Thoracic aorta endothelial cell (primary cell): Measurements from ENCODE around the gene KRTAP19-7. TPM values are rescaled to one million over a fixed set of nuclear protein-coding genes. Genes with fewer than 3 reads are reported as not detected.

ENCODE experiments used
- small RNA-seq: library from RNA; depleted of rRNA; stranded (forward); fragments of <200 nt; gene quantifications from one replicate; pipeline ENCODE3, GENCODE V24; 2012
- total RNA-seq: library from RNA; depleted of rRNA; stranded (reverse); fragments of >200 nt; gene quantifications from 2 replicates; pipeline ENCODE4 v1.2.3, GENCODE V29; 2012

The KRTAP19-7 gene
- not detected in 2 replicates for total RNA-seq

DNA sequence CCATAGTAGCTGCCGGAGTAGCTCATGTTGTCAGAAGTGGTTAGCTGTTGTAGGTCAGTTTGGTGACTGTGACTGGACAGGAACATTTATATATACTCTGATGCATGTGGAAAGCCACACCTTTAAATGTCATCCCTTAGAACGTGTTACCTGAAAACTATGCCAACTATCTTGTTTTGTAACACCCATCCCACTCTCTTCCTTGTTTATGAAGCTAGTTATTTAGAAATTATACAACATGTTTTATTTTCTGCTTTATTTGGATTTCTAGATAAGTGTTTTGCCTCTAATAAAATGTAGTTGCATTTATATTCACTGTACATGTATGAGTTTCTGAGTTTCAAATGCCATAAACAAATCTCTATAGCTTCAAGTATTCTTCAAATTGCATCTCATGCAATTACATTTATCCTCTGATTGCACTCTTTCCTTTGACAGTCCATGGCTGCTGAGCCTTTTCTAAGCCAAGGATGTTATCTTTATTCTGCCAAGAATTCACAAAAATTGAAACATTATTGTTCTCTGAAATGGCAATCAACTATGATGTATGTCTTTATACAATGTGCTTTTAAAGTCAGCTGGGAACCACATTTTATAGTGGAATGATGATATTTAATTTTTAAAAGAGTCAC, at the start of gene KRTAP19-7:
Gene KRTAP19-7 (minus strand): TSS at position 51 of the 632 bp plus-strand sequence. CDS start 25 bp downstream, at position 26.

GRCh38 chr21:30600787-30601186, 39.7 kb upstream of the KRTAP19-7 start, which contains the start of gene KRTAP22-1:
TSS of gene KRTAP22-1 (plus strand) at chr21:30601087.

DNA sequence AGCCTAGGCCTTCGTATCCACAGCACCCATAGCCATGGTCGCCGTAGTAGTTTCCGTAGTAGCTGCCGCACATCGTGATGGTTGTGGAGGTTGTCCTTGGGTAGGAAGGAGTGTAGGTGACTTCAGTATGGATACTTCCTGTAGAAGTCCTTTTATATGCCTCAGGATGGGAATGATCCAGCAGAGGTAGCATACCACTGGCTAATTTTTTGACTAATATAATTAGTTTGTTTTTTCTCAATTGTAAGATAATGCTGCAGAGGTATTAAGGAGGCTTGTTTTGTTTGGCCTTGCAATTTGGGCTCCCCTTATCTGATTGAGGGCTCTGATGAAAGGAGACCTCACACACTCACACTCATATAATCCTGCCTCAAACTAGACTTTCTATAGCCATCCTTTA, 37.7 kb upstream of the KRTAP19-7 start, which contains the start of gene KRTAP6-2:
Gene KRTAP6-2 (minus strand): TSS at position 101 of the 400 bp plus-strand sequence. CDS start 28 bp downstream, at position 73.

GRCh38 chr21:30592140-30592539, 31.0 kb upstream of the KRTAP19-7 start, which contains the start of gene KRTAP6-3:
TSS of gene KRTAP6-3 (plus strand) at chr21:30592440. CDS start at chr21:30592446, 6 bp downstream.

GRCh38 chr21:30590297-30590696, 29.2 kb upstream of the KRTAP19-7 start, which contains the start of gene KRTAP22-2:
TSS of gene KRTAP22-2 (minus strand) at chr21:30590397.

DNA sequence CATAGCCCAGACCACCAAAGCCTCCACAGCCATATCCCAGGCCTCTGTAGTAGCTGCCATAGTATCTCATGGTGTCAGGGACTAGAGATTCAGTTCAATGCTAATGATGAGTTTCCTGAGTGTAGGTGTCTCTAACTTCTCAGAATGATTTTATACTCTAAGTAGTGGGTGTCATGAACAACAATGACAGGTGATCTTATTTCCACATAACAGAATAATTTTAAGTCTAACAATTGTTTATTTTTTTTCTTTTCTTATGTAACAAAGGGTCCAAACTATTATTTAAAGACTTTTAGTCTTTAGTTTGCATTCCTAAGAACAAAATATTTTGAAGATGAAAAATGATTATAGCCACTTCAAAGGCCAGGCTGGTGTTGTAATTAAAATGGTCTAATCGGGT, 19.4 kb downstream of the KRTAP19-7 start, which contains the start of gene KRTAP19-6:
Gene KRTAP19-6 (minus strand): TSS at position 101 of the 400 bp plus-strand sequence. CDS start 31 bp downstream, at position 70.

Small RNA genes within 50 kb of the gene (small RNA-seq; reads per million reads assigned to genes)
- gene AP000567.1 (not detected), gene KRTAP19-10P (not detected), gene KRTAP19-11P (not detected), gene KRTAP22-1 (not detected), gene KRTAP22-2 (not detected)

Other genes with a start within 250 kb of the KRTAP19-7 start
- gene KRTAP26-1, start 241.0 kb downstream of the KRTAP19-7 start, total RNA-seq, result not detected in 2 replicates
- not detected in 2 replicates for gene KRTAP27-1, start 223.6 kb downstream of the KRTAP19-7 start, total RNA-seq
- gene KRTAP23-1, start 212.7 kb downstream of the KRTAP19-7 start, total RNA-seq, result not detected in 2 replicates
- gene KRTAP13-2, start 189.0 kb downstream of the KRTAP19-7 start, total RNA-seq, result not detected in 2 replicates
- not detected in 2 replicates for gene KRTAP13-1, start 165.3 kb downstream of the KRTAP19-7 start, total RNA-seq
- gene KRTAP13-3, start 135.4 kb downstream of the KRTAP19-7 start, total RNA-seq, result not detected in 2 replicates
- gene KRTAP13-4, start 131.1 kb downstream of the KRTAP19-7 start, total RNA-seq, result not detected in 2 replicates
- not detected in 2 replicates for gene KRTAP15-1, start 121.0 kb downstream of the KRTAP19-7 start, total RNA-seq
- gene KRTAP19-1, start 80.9 kb downstream of the KRTAP19-7 start, total RNA-seq, result not detected in 2 replicates
- gene KRTAP19-2, start 73.9 kb downstream of the KRTAP19-7 start, total RNA-seq, result not detected in 2 replicates
- not detected in 2 replicates for gene KRTAP19-3, start 69.3 kb downstream of the KRTAP19-7 start, total RNA-seq
- not detected in 2 replicates for gene KRTAP19-4, start 64.1 kb downstream of the KRTAP19-7 start, total RNA-seq
- not detected in 2 replicates for gene KRTAP19-5, start 59.2 kb downstream of the KRTAP19-7 start, total RNA-seq
- gene KRTAP19-6, start 19.4 kb downstream of the KRTAP19-7 start, total RNA-seq, result not detected in 2 replicates
- gene KRTAP22-2, start 29.1 kb upstream of the KRTAP19-7 start, total RNA-seq, result not detected in 2 replicates
- not detected in 2 replicates for gene KRTAP6-3, start 31.1 kb upstream of the KRTAP19-7 start, total RNA-seq
- gene KRTAP6-2, start 37.6 kb upstream of the KRTAP19-7 start, total RNA-seq, result not detected in 2 replicates
- gene KRTAP22-1, start 39.8 kb upstream of the KRTAP19-7 start, total RNA-seq, result not detected in 2 replicates
- gene KRTAP6-1, start 52.6 kb upstream of the KRTAP19-7 start, total RNA-seq, result not detected in 2 replicates
- not detected in 2 replicates for gene KRTAP20-1, start 55.1 kb upstream of the KRTAP19-7 start, total RNA-seq
- gene KRTAP20-4, start 59.3 kb upstream of the KRTAP19-7 start, total RNA-seq, result not detected in 2 replicates
- gene KRTAP20-2, start 73.9 kb upstream of the KRTAP19-7 start, total RNA-seq, result not detected in 2 replicates
- gene KRTAP20-3, start 81.5 kb upstream of the KRTAP19-7 start, total RNA-seq, result not detected in 2 replicates
- not detected in 2 replicates for gene KRTAP21-3, start 157.5 kb upstream of the KRTAP19-7 start, total RNA-seq
- gene KRTAP21-2, start 185.9 kb upstream of the KRTAP19-7 start, total RNA-seq, result not detected in 2 replicates
- not detected in 2 replicates for gene KRTAP21-1, start 194.1 kb upstream of the KRTAP19-7 start, total RNA-seq